ENCODE results near the gene PODXL2.
A peak's percentile ranks its signal among the peaks of the same experiment; 100 is the strongest.

PODXL2 gene

GRCh38 chr3:127671523-127672428, 42.8 kb downstream of the PODXL2 start:
- peak overlapping the region; percentile 48 for H3K4me3 ChIP-seq (replicated peaks; ENCODE audit: insufficient read depth, low read length)
- TF ChIP-seq POLR2AphosphoS5 (IDR thresholded peaks at IDR 0.05; ENCODE audit: low read depth) = 0 out of 2 replicates have a peak, but pooled peaks have one; percentile 32
- no peak for TF ChIP-seq SPI1 (IDR thresholded peaks at IDR 0.05; ENCODE audit: borderline replicate concordance, low read depth)
- no peak for TF ChIP-seq CTCF (IDR thresholded peaks at IDR 0.05; ENCODE audit: insufficient read depth, low read length)
- peak overlapping the region; percentile 88 for H3K27ac ChIP-seq (replicated peaks)
- DNase-seq (ENCODE audit: low read depth in 1 of 2, low spot score in 1 of 2) = peak in 1 of 2 experiments; percentile 18
- H3K27me3 ChIP-seq (ENCODE audit: insufficient read depth, poor library complexity, severe bottlenecking) = no peaks in the 10 kb centered on the region

GRCh38 chr3:127672429-127673190, 43.6 kb downstream of the PODXL2 start, which contains the start of gene ABTB1:
Gene ABTB1 (plus strand): TSS chr3:127672952. CDS start chr3:127673026, 74 bp downstream.
- Histone ChIP-seq H3K27ac (replicated peaks) (peak within 1 kb of the TSS; percentile 88), H3K27me3 (ENCODE audit: insufficient read depth, poor library complexity, severe bottlenecking) (no peaks in the 10 kb centered on the region), H3K4me3 (replicated peaks; ENCODE audit: insufficient read depth, low read length) (peak within 1 kb of the TSS; percentile 80)
- TF ChIP-seq SPI1 (IDR thresholded peaks at IDR 0.05; ENCODE audit: borderline replicate concordance, low read depth) (no peak), GABPA (IDR thresholded peaks at IDR 0.05; ENCODE audit: low read depth) (no peak), POLR2AphosphoS5 (IDR thresholded peaks at IDR 0.05; ENCODE audit: low read depth) (peak; percentile 61), CTCF (IDR thresholded peaks at IDR 0.05; ENCODE audit: insufficient read depth, low read length) (no peak), REST (IDR thresholded peaks at IDR 0.05; ENCODE audit: insufficient replicate concordance, low read depth) (peak; percentile 4)
- peak; percentile 69 to 81 for DNase-seq (ENCODE audit: low read depth in 1 of 2, low spot score in 1 of 2)

- Histone ChIP-seq H3K27me3 (ENCODE audit: insufficient read depth, poor library complexity, severe bottlenecking) (no peaks in the 10 kb centered on the region), H3K4me3 (replicated peaks; ENCODE audit: insufficient read depth, low read length) (peak overlapping the region; percentile 80), H3K27ac (replicated peaks) (peak overlapping the region; percentile 88; the same call in 1 of the 2 replicates)
- peak in 1 of 2 experiments; percentile 32 for DNase-seq (ENCODE audit: low read depth in 1 of 2, low spot score in 1 of 2)
- TF ChIP-seq SPI1 (IDR thresholded peaks at IDR 0.05; ENCODE audit: borderline replicate concordance, low read depth) (no peak), REST (IDR thresholded peaks at IDR 0.05; ENCODE audit: insufficient replicate concordance, low read depth) (no peak), GABPA (IDR thresholded peaks at IDR 0.05; ENCODE audit: low read depth) (no peak), POLR2AphosphoS5 (IDR thresholded peaks at IDR 0.05; ENCODE audit: low read depth) (no peak), CTCF (IDR thresholded peaks at IDR 0.05; ENCODE audit: insufficient read depth, low read length) (no peak)
Measured at GRCh38 chr3:127673191-127674100, 44.5 kb downstream of the PODXL2 start.

Measured in HL-60 (cell line).